Tibial artery (tissue), 4 donors: ENCODE data around the gene GTF2IRD1.

Experiments used
- DNase-seq, 2 donors: peaks; one replicate each; pipeline ENCODE4 v3.0.0-alpha.2; 2019
- H3K27ac ChIP-seq, 2 donors: fragments of 200-600 bp; sonication (generic) in 1 of 2; 1 replicate in 1 of 2; 2 replicates in 1 of 2; pipeline ENCODE4 v1.5.1; 2018 to 2019; ENCODE audit warnings: mild to moderate bottlenecking in 1 of 2
- H3K27me3 ChIP-seq, 2 donors: fragments of 200-600 bp; sonication (generic) in 1 of 2; one replicate each; pipeline versions ENCODE4 v1.5.1 to v1.6.0; 2016 to 2019
- H3K36me3 ChIP-seq, 3 donors: fragments of 200-600 bp; sonication (generic) in 2 of 3; one replicate each; pipeline ENCODE4 v1.5.1; 2016 to 2019; ENCODE audit warnings: mild to moderate bottlenecking in 2 of 3
- H3K4me1 ChIP-seq, 4 donors: fragments of 200-600 bp; sonication (generic) in 2 of 4; 1 replicate in 3 of 4; 2 replicates in 1 of 4; pipeline ENCODE4 v1.5.1; 2016 to 2019
- H3K4me3 ChIP-seq, 2 donors: fragments of 200-600 bp; sonication (generic) in 1 of 2; 1 replicate in 1 of 2; 2 replicates in 1 of 2; pipeline ENCODE4 v1.5.1; 2018 to 2019; ENCODE audit warnings: mild to moderate bottlenecking in 2 of 2
- H3K9me3 ChIP-seq, 3 donors: fragments of 200-600 bp; sonication (generic) in 1 of 3; one replicate each; pipeline ENCODE4 v1.5.1; 2016 to 2019
- CTCF ChIP-seq, 2 experiments: fragments of 200-600 bp in 1 of 2; fragments of 450-650 bp in 1 of 2; IDR thresholded peaks; one replicate each; pipeline ENCODE4 v1.5.1; 2017 to 2019; ENCODE audit warnings: antibody characterized with exemption in 2 of 2, mild to moderate bottlenecking in 1 of 2, moderate library complexity in 1 of 2
- intact Hi-C: fragments of 100-400 bp; cut with DNase I; formaldehyde crosslinking; loops from one replicate; pipeline ENCODE4 v1.15.0; 2023; ENCODE audit warnings: low total_unique reads

Gene GTF2IRD1, protein sequence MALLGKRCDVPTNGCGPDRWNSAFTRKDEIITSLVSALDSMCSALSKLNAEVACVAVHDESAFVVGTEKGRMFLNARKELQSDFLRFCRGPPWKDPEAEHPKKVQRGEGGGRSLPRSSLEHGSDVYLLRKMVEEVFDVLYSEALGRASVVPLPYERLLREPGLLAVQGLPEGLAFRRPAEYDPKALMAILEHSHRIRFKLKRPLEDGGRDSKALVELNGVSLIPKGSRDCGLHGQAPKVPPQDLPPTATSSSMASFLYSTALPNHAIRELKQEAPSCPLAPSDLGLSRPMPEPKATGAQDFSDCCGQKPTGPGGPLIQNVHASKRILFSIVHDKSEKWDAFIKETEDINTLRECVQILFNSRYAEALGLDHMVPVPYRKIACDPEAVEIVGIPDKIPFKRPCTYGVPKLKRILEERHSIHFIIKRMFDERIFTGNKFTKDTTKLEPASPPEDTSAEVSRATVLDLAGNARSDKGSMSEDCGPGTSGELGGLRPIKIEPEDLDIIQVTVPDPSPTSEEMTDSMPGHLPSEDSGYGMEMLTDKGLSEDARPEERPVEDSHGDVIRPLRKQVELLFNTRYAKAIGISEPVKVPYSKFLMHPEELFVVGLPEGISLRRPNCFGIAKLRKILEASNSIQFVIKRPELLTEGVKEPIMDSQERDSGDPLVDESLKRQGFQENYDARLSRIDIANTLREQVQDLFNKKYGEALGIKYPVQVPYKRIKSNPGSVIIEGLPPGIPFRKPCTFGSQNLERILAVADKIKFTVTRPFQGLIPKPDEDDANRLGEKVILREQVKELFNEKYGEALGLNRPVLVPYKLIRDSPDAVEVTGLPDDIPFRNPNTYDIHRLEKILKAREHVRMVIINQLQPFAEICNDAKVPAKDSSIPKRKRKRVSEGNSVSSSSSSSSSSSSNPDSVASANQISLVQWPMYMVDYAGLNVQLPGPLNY

GRCh38 chr7:74453322-74454011 is at the start of gene GTF2IRD1:
GTF2IRD1 (plus strand) TSS chr7:74453906; CDS start chr7:74508081, 54,175 bp downstream.
- peak within 1 kb of the TSS; percentile 81 to 87 for H3K4me3 ChIP-seq
- peaks cover 0 to 28% (median 20%) of the 10 kb centered on the region in 4 donors for H3K4me1 ChIP-seq
- intact Hi-C loops, result loop anchor here (2.0 to 10.0 kb wide), 2 partner anchors 27 to 201 kb away; partner anchors contain the start of gene GTF2I
- no peaks in the 10 kb centered on the region for H3K9me3 ChIP-seq
- peak; percentile 83 to 91 for DNase-seq
- peak within 1 kb of the TSS; percentile 90 to 94 for H3K27ac ChIP-seq
- no peak for TF ChIP-seq CTCF (IDR thresholded peaks at IDR 0.05)
- H3K27me3 ChIP-seq, result no peaks in the 10 kb centered on the region
- no peaks in the 10 kb centered on the region for H3K36me3 ChIP-seq

GRCh38 chr7:74404388-74404700 is 49.4 kb upstream of the GTF2IRD1 start:
- Histone ChIP-seq H3K9me3 (no peaks in the 10 kb centered on the region), H3K36me3 (peaks cover 17 to 51% (median 37%) of the 10 kb centered on the region in 3 donors), H3K27ac (no peak overlapping the region), H3K27me3 (no peaks in the 10 kb centered on the region), H3K4me3 (no peak overlapping the region), H3K4me1 (no peaks in the 10 kb centered on the region)
- intact Hi-C loops, result no loop called here
- peak in 1 of 2 donors; percentile 5 for DNase-seq
- TF ChIP-seq CTCF (IDR thresholded peaks at IDR 0.05), result no peak

DNA sequence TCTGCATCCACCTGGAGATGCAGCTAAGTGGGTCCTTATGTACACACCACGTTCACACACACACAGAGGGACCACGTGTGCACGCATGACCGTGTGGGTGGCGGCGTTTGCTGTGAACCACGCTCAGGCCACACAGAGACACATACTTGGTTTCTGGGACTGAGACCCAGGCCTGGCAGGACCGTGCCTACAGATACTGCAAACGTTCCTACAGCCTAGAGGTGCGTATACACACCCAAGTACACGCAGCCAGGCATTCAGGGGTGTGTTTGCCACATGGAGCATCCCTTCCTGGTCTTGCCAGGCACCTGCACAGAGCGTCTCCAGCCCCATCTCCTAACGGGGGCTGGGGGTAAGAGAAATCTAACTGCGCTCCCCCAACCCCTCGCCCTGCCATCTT is 49.0 kb upstream of the GTF2IRD1 start:
- no peak for TF ChIP-seq CTCF (IDR thresholded peaks at IDR 0.05)
- no peak overlapping the region for H3K4me3 ChIP-seq
- no peaks in the 10 kb centered on the region for H3K9me3 ChIP-seq
- H3K36me3 ChIP-seq, result peaks cover 17 to 49% (median 37%) of the 10 kb centered on the region in 3 donors
- no peaks in the 10 kb centered on the region for H3K27me3 ChIP-seq
- intact Hi-C loops, result no loop called here
- DNase-seq, result peak in 1 of 2 donors; percentile 7
- H3K4me1 ChIP-seq, result no peaks in the 10 kb centered on the region
- no peak overlapping the region for H3K27ac ChIP-seq

GRCh38 chr7:74405191-74405898 is 48.4 kb upstream of the GTF2IRD1 start:
- no peaks in the 10 kb centered on the region for H3K4me1 ChIP-seq
- no peak overlapping the region for H3K27ac ChIP-seq
- no peak for TF ChIP-seq CTCF (IDR thresholded peaks at IDR 0.05)
- H3K27me3 ChIP-seq, result peaks cover 0 to 1% of the 10 kb centered on the region in 2 donors
- H3K4me3 ChIP-seq, result no peak overlapping the region
- intact Hi-C loops, result no loop called here
- no peaks in the 10 kb centered on the region for H3K9me3 ChIP-seq
- DNase-seq, result peak in 1 of 2 donors; percentile 11
- H3K36me3 ChIP-seq, result peaks cover 15 to 46% (median 36%) of the 10 kb centered on the region in 3 donors
